HepG2 (cell line): ENCODE results near the gene ZBTB43. TPM values are rescaled to one million over a fixed set of nuclear protein-coding genes. Genes with fewer than 3 reads are reported as not detected.

Source experiments
- CBX2 ChIP-seq, 2 experiments: fragments of 200-600 bp in 1 of 2; sonication (generic); formaldehyde crosslinking in 1 of 2; IDR thresholded peaks; 2 replicates each; pipeline versions ENCODE4 v1.7.0 to v1.8.1; 2018 to 2022; ENCODE audit warnings: low read depth in 2 of 2, low read length in 1 of 2, mild to moderate bottlenecking in 1 of 2, missing genetic modification reagents in 1 of 2
- ERF ChIP-seq: IDR thresholded peaks from 2 replicates; pipeline ENCODE4 v1.6.1; 2018; ENCODE audit warnings: missing biosample characterization, missing genetic modification reagents
- PHF21A ChIP-seq: sonication (generic); formaldehyde crosslinking; IDR thresholded peaks from 2 replicates; pipeline ENCODE4 v1.5.0; 2020; ENCODE audit warnings: mild to moderate bottlenecking, missing genetic modification reagents
- RBFOX2 ChIP-seq: fragments of 200-400 bp; formaldehyde crosslinking; IDR thresholded peaks from 2 replicates; pipeline ENCODE4 v1.6.1; 2017; ENCODE audit warnings: low read depth, mild to moderate bottlenecking, low read length
- RELA ChIP-seq: sonication (generic); formaldehyde crosslinking; IDR thresholded peaks from 2 replicates; pipeline ENCODE4 v1.4.0; 2020; ENCODE audit warnings: missing genetic modification reagents
- RFX3 ChIP-seq: IDR thresholded peaks from 2 replicates; pipeline ENCODE4 v1.6.1; 2016; ENCODE audit warnings: missing biosample characterization, missing genetic modification reagents
- SOX13 ChIP-seq, 3 experiments: fragments of 450-650 bp in 1 of 3; sonication (generic) in 1 of 3; formaldehyde crosslinking in 1 of 3; IDR thresholded peaks in 2 of 3; conservative IDR thresholded peaks in 1 of 3; 2 replicates each; pipeline versions ENCODE4 v1.5.0 to v1.6.1; 2016 to 2020; ENCODE audit warnings: antibody characterized with exemption in 1 of 3, mild to moderate bottlenecking in 1 of 3, missing compliant biosample characterization in 1 of 3, missing genetic modification reagents in 1 of 3, moderate library complexity in 1 of 3
- ZFP90 ChIP-seq: sonication (generic); formaldehyde crosslinking; IDR thresholded peaks from 2 replicates; pipeline ENCODE4 v1.8.0; 2022; ENCODE audit warnings: missing genetic modification reagents, mild to moderate bottlenecking, inconsistent platforms, borderline replicate concordance
- ZNF430 ChIP-seq: sonication (generic); formaldehyde crosslinking; IDR thresholded peaks from 2 replicates; pipeline ENCODE4 v1.9.0; 2021; ENCODE audit warnings: mild to moderate bottlenecking, missing genetic modification reagents
- ZNF547 ChIP-seq: sonication (generic); formaldehyde crosslinking; IDR thresholded peaks from 2 replicates; pipeline ENCODE4 v1.5.1; 2020; ENCODE audit warnings: mild to moderate bottlenecking, missing genetic modification reagents
- polyA plus RNA-seq, 8 experiments: library from polyadenylated mRNA; depleted of rRNA in 3 of 8; stranded (reverse) in 7 of 8; unstranded in 1 of 8; fragments of >200 nt; fragmentation: Illumina TruSeq in 4 of 8; extraction: Trizol in 4 of 8; gene quantifications; 2 replicates each; pipeline versions ENCODE4 v1.2.1 to v1.2.3, GENCODE V29; 2011 to 2016; ENCODE audit warnings: low read depth in 4 of 8, missing spikeins in 1 of 8, mixed read lengths in 1 of 8; ENCODE audit not compliant: insufficient read depth in 1 of 8
- total RNA-seq, 5 experiments: library from RNA; depleted of rRNA; stranded (reverse); fragments of >200 nt; fragmentation: Illumina TruSeq; extraction: Trizol; gene quantifications; 2 replicates each; pipeline ENCODE4 v1.2.3, GENCODE V29; 2016; ENCODE audit warnings: low read depth in 1 of 5
- TF ChIP-seq, protein P1 (sequence below), 2 experiments: fragments of 450-650 bp in 1 of 2; sonication (generic) in 1 of 2; formaldehyde crosslinking in 1 of 2; IDR thresholded peaks; 2 replicates each; pipeline versions ENCODE4 v1.6.1 to v1.8.0; 2016 to 2022; ENCODE audit warnings: antibody characterized with exemption in 1 of 2, mild to moderate bottlenecking in 1 of 2, missing genetic modification reagents in 1 of 2
- TF ChIP-seq, protein P2 (sequence below): sonication (generic); formaldehyde crosslinking; IDR thresholded peaks from 2 replicates; pipeline ENCODE4 v1.5.0; 2020; ENCODE audit warnings: missing genetic modification reagents, mild to moderate bottlenecking, borderline replicate concordance
- TF ChIP-seq, protein P3 (sequence below), 2 experiments: IDR thresholded peaks; 2 replicates each; pipeline ENCODE4 v1.6.1; 2011 to 2012; ENCODE audit warnings: low read length in 2 of 2, borderline replicate concordance in 1 of 2, low read depth in 1 of 2, mild to moderate bottlenecking in 1 of 2, moderate library complexity in 1 of 2

Gene ZBTB43
- total and polyA plus RNA-seq, 2 of the 13 experiments (the other 11 are each of a cell fraction or from before 2014, with no cell fraction given), result 7.1 to 31.4 TPM

DNA sequence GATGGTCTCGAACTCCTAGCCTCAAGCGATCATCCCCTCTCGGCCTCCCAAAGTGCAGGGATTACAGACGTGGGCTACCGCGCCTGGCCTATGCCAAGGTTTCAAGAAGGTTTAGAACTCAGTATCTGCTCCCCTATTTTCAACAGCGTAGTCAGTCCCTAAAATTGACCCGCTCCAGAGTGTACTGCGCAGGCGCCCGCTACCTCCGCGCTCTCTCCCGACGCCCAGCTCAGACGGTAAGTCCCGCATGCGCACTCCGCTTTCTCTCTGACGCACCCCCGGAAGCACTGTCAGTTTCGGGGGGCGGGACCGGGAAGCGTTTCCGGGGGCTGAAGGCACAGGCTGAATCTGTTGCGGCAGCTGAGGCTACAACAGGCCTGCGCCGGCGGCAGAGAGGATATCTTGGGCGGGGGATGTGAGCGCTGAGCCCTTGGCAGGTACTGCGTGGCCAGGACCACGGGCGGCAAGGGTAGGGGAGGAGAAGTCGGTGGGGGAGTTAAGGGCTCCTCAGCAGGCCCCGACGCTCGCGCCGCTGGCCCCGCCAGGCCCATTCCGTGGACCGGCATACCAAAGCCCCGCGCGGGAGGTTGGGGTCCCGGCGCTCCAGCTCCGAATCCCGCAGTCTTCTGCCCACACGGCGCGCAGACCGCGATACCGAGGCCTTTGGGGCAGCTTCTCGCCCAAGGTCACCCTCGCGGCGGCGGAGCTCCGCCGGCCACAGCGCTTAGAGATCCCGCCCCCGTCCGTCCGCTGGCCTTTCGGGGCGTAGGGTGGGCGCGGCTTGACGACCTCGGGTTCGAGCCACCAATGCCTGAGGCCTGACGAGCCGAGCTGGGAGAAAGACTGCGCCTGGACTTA, at the start of gene ZBTB43 (continued):
- TF ChIP-seq, protein P1, sequence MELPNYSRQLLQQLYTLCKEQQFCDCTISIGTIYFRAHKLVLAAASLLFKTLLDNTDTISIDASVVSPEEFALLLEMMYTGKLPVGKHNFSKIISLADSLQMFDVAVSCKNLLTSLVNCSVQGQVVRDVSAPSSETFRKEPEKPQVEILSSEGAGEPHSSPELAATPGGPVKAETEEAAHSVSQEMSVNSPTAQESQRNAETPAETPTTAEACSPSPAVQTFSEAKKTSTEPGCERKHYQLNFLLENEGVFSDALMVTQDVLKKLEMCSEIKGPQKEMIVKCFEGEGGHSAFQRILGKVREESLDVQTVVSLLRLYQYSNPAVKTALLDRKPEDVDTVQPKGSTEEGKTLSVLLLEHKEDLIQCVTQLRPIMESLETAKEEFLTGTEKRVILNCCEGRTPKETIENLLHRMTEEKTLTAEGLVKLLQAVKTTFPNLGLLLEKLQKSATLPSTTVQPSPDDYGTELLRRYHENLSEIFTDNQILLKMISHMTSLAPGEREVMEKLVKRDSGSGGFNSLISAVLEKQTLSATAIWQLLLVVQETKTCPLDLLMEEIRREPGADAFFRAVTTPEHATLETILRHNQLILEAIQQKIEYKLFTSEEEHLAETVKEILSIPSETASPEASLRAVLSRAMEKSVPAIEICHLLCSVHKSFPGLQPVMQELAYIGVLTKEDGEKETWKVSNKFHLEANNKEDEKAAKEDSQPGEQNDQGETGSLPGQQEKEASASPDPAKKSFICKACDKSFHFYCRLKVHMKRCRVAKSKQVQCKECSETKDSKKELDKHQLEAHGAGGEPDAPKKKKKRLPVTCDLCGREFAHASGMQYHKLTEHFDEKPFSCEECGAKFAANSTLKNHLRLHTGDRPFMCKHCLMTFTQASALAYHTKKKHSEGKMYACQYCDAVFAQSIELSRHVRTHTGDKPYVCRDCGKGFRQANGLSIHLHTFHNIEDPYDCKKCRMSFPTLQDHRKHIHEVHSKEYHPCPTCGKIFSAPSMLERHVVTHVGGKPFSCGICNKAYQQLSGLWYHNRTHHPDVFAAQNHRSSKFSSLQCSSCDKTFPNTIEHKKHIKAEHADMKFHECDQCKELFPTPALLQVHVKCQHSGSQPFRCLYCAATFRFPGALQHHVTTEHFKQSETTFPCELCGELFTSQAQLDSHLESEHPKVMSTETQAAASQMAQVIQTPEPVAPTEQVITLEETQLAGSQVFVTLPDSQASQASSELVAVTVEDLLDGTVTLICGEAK (IDR thresholded peaks at IDR 0.05), result peak; percentile 85
- TF ChIP-seq, protein P1 (CRISPR knock-in tag; IDR thresholded peaks at IDR 0.05), result peak; percentile 78
- TF ChIP-seq ZNF547 (no peak), RELA (CRISPR knock-in tag) (no peak), RBFOX2 (peak; percentile 93), RFX3 (CRISPR knock-in tag) (no peak), PHF21A (CRISPR knock-in tag) (no peak), ERF (CRISPR knock-in tag) (no peak; the same call in 1 of the 2 replicates), CBX2 (IDR thresholded peaks at IDR 0.05; ENCODE audit: low read depth, low read length) (no peak), CBX2 (CRISPR knock-in tag; IDR thresholded peaks at IDR 0.05; ENCODE audit: low read depth) (no peak), ZNF430 (CRISPR knock-in tag) (0 out of 2 replicates have a peak, but pooled peaks have one; percentile 50), SOX13 (IDR thresholded peaks at IDR 0.05) (no peak), SOX13 (CRISPR knock-in tag; conservative IDR thresholded peaks at IDR 0.05 in 1 of 2, IDR thresholded peaks at IDR 0.05 in 1 of 2) (no peak), ZFP90 (CRISPR knock-in tag) (peak; percentile 54; the same call in 1 of the 2 replicates)
- TF ChIP-seq, protein P2, sequence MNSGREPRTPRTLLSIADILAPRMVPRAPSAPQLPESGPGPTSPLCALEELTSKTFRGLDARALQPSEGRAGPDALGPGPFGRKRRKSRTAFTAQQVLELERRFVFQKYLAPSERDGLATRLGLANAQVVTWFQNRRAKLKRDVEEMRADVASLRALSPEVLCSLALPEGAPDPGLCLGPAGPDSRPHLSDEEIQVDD (CRISPR knock-in tag), result no peak; the same call in 1 of the 2 replicates
- TF ChIP-seq, protein P3, sequence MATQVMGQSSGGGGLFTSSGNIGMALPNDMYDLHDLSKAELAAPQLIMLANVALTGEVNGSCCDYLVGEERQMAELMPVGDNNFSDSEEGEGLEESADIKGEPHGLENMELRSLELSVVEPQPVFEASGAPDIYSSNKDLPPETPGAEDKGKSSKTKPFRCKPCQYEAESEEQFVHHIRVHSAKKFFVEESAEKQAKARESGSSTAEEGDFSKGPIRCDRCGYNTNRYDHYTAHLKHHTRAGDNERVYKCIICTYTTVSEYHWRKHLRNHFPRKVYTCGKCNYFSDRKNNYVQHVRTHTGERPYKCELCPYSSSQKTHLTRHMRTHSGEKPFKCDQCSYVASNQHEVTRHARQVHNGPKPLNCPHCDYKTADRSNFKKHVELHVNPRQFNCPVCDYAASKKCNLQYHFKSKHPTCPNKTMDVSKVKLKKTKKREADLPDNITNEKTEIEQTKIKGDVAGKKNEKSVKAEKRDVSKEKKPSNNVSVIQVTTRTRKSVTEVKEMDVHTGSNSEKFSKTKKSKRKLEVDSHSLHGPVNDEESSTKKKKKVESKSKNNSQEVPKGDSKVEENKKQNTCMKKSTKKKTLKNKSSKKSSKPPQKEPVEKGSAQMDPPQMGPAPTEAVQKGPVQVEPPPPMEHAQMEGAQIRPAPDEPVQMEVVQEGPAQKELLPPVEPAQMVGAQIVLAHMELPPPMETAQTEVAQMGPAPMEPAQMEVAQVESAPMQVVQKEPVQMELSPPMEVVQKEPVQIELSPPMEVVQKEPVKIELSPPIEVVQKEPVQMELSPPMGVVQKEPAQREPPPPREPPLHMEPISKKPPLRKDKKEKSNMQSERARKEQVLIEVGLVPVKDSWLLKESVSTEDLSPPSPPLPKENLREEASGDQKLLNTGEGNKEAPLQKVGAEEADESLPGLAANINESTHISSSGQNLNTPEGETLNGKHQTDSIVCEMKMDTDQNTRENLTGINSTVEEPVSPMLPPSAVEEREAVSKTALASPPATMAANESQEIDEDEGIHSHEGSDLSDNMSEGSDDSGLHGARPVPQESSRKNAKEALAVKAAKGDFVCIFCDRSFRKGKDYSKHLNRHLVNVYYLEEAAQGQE (IDR thresholded peaks at IDR 0.05; ENCODE audit: borderline replicate concordance in 1 of 2, low read depth in 1 of 2, low read length in 2 of 2), result no peak
